Keratinocyte (primary cell): ENCODE data around the gene TAS2R7. TPM values are rescaled to one million over a fixed set of nuclear protein-coding genes. Genes with fewer than 3 reads are reported as not detected.

Experiments used
- DNase-seq: peaks from one replicate; pipeline ENCODE4 v3.0.0-alpha.2; 2011; ENCODE audit warnings: low read depth, missing footprints, low spot score
- FAIRE-seq: peaks from 2 replicates; lab custom pipeline; 2011; peaks lifted over from hg19 to GRCh38; lab: Jason Lieb, UNC
- H2AFZ ChIP-seq: 2 replicates; pipeline ENCODE4 v1.6.0; 2012; ENCODE audit warnings: low read length, control low read depth, inconsistent platforms; ENCODE audit not compliant: control insufficient read depth
- H3K27ac ChIP-seq: 2 replicates; pipeline ENCODE4 v1.5.1; 2011; ENCODE audit warnings: low read length; ENCODE audit not compliant: control insufficient read depth, insufficient read depth
- H3K27me3 ChIP-seq: 3 replicates; pipeline ENCODE4 v1.6.0; 2011; ENCODE audit warnings: low read length; ENCODE audit not compliant: control insufficient read depth, insufficient read depth; ENCODE audit errors: extremely low read depth
- H3K36me3 ChIP-seq, 2 experiments: 2 replicates in 1 of 2; 3 replicates in 1 of 2; pipeline ENCODE4 v1.5.1; 2011; ENCODE audit warnings: low read length in 2 of 2, mild to moderate bottlenecking in 1 of 2; ENCODE audit not compliant: control insufficient read depth in 2 of 2, insufficient read depth in 2 of 2; ENCODE audit errors: extremely low read depth in 1 of 2
- H3K4me1 ChIP-seq: 3 replicates; pipeline ENCODE4 v1.5.1; 2011; ENCODE audit warnings: low read length; ENCODE audit not compliant: control insufficient read depth, insufficient read depth; ENCODE audit errors: extremely low read depth
- H3K4me2 ChIP-seq: 3 replicates; pipeline ENCODE4 v1.6.0; 2011; ENCODE audit warnings: low read depth, low read length; ENCODE audit not compliant: control insufficient read depth, insufficient read depth; ENCODE audit errors: extremely low read depth
- H3K4me3 ChIP-seq, 3 experiments: fragments of 200-600 bp in 1 of 3; sonication (generic) in 1 of 3; 2 replicates in 2 of 3; 3 replicates in 1 of 3; pipeline ENCODE4 v1.5.1; 2011 to 2016; ENCODE audit warnings: low read length in 3 of 3, mild to moderate bottlenecking in 3 of 3, control low read depth in 2 of 3, inconsistent platforms in 1 of 3, low read depth in 1 of 3, mixed read lengths in 1 of 3, mixed run types in 1 of 3, moderate library complexity in 1 of 3; ENCODE audit not compliant: control insufficient read depth in 2 of 3, insufficient read depth in 2 of 3; ENCODE audit errors: extremely low read depth in 1 of 3
- H3K79me2 ChIP-seq: 2 replicates; pipeline ENCODE4 v1.6.0; 2012; ENCODE audit warnings: low read length; ENCODE audit not compliant: control insufficient read depth, insufficient read depth
- H3K9ac ChIP-seq: 3 replicates; pipeline ENCODE4 v1.6.0; 2011; ENCODE audit warnings: low read length; ENCODE audit not compliant: control insufficient read depth, insufficient read depth; ENCODE audit errors: extremely low read depth
- H3K9me1 ChIP-seq: 3 replicates; pipeline ENCODE4 v1.6.0; 2011; ENCODE audit warnings: low read length; ENCODE audit not compliant: control insufficient read depth, insufficient read depth; ENCODE audit errors: extremely low read depth
- H3K9me3 ChIP-seq: 2 replicates; pipeline ENCODE4 v1.5.1; 2012; ENCODE audit warnings: low read depth, low read length; ENCODE audit not compliant: control insufficient read depth
- H4K20me1 ChIP-seq: 3 replicates; pipeline ENCODE4 v1.6.0; 2011; ENCODE audit warnings: low read length; ENCODE audit not compliant: control insufficient read depth, insufficient read depth; ENCODE audit errors: extremely low read depth
- CTCF ChIP-seq, 3 experiments: IDR thresholded peaks in 1 of 3; conservative IDR thresholded peaks in 1 of 3; optimal IDR thresholded peaks in 1 of 3; 2 replicates in 2 of 3; 3 replicates in 1 of 3; pipeline versions ENCODE3 to v1.5.1; 2011; ENCODE audit warnings: low read length in 3 of 3, mild to moderate bottlenecking in 3 of 3, moderate library complexity in 2 of 3, control low read depth in 1 of 3, inconsistent platforms in 1 of 3; ENCODE audit not compliant: insufficient read depth in 2 of 3; ENCODE audit errors: extremely low read depth in 1 of 3
- EZH2 ChIP-seq: IDR thresholded peaks from one replicate; pipeline ENCODE4 v1.6.1; 2012; ENCODE audit warnings: inconsistent platforms, mild to moderate bottlenecking, low read length, moderate library complexity
- dilution Hi-C: fragments of 300-500 bp; cut with MboI; formaldehyde crosslinking; loops from one replicate; pipeline ENCODE4 v1.7.0; 2020; ENCODE audit warnings: low sequenced_read_pairs; ENCODE audit not compliant: extremely low pct_ligation_motif_present
- polyA plus RNA-seq, 5 experiments: library from polyadenylated mRNA; depleted of rRNA in 3 of 5; stranded (reverse) in 3 of 5; stranded (forward) in 1 of 5; unstranded in 1 of 5; fragments of >200 nt; gene quantifications; 1 replicate in 1 of 5; 2 replicates in 3 of 5; 3 replicates in 1 of 5; pipeline versions ENCODE4 v1.2.1 to v1.2.3, GENCODE V29; 2011 to 2012; ENCODE audit warnings: missing spikeins in 2 of 5, low read depth in 1 of 5, low replicate concordance in 1 of 5

TAS2R7 gene
- polyA plus RNA-seq, 1 donor (not counting 4 experiments of a cell fraction or from before 2014, with no cell fraction given): not detected

- Histone ChIP-seq H3K4me3 (no peak within 1 kb of the TSS), H4K20me1 (no peaks in the 10 kb centered on the region)
- no peak for DNase-seq
Observed at GRCh38 chr12:10826258-10826657, 23.8 kb upstream of the TAS2R7 start, which contains the start of gene TAS2R10. Gene TAS2R10 (minus strand): TSS chr12:10826358. CDS start chr12:10826269, 89 bp downstream.

GRCh38 chr12:10824957-10825356, 22.5 kb upstream of the TAS2R7 start:
- no peaks in the 10 kb centered on the region for H3K36me3 ChIP-seq
- H3K9ac ChIP-seq: no peak overlapping the region
- H3K9me1 ChIP-seq: no peaks in the 10 kb centered on the region
- H3K27ac ChIP-seq: no peak overlapping the region
- dilution Hi-C loops: no loop called here
- no peak overlapping the region for H3K4me3 ChIP-seq
- DNase-seq (no peak), FAIRE-seq (no peak)
- H4K20me1 ChIP-seq: no peaks in the 10 kb centered on the region
- H3K79me2 ChIP-seq: no peaks in the 10 kb centered on the region
- TF ChIP-seq EZH2 (no peak), CTCF (optimal IDR thresholded peaks at IDR 0.05 in 1 of 3, IDR thresholded peaks at IDR 0.05 in 1 of 3, conservative IDR thresholded peaks at IDR 0.05 in 1 of 3; ENCODE audit: extremely low read depth in 1 of 3, insufficient read depth in 2 of 3, low read length in 3 of 3) (no peak)
- no peaks in the 10 kb centered on the region for H3K9me3 ChIP-seq
- H3K4me1 ChIP-seq: no peaks in the 10 kb centered on the region
- H2AFZ ChIP-seq: no peak overlapping the region
- no peak overlapping the region for H3K4me2 ChIP-seq
- H3K27me3 ChIP-seq: no peaks in the 10 kb centered on the region

More at GRCh38 chr12:10826258-10826657, 23.8 kb upstream of the TAS2R7 start, which contains the start of gene TAS2R10:
- Histone ChIP-seq H3K9me3 (no peaks in the 10 kb centered on the region), H2AFZ (no peak within 1 kb of the TSS), H3K27me3 (no peaks in the 10 kb centered on the region), H3K4me2 (no peak within 1 kb of the TSS), H3K36me3 (no peaks in the 10 kb centered on the region), H3K4me1 (no peaks in the 10 kb centered on the region), H3K79me2 (no peaks in the 10 kb centered on the region), H3K9me1 (no peaks in the 10 kb centered on the region), H3K9ac (no peak within 1 kb of the TSS), H3K27ac (no peak within 1 kb of the TSS)
- FAIRE-seq: no peak
- dilution Hi-C loops: no loop called here
- TF ChIP-seq EZH2 (no peak), CTCF (optimal IDR thresholded peaks at IDR 0.05 in 1 of 3, IDR thresholded peaks at IDR 0.05 in 1 of 3, conservative IDR thresholded peaks at IDR 0.05 in 1 of 3; ENCODE audit: extremely low read depth in 1 of 3, insufficient read depth in 2 of 3, low read length in 3 of 3) (no peak)
